ENCODE results near the gene FAU. TPM values are rescaled to one million over a fixed set of nuclear protein-coding genes. Genes with fewer than 3 reads are reported as not detected.

FAU gene
- total RNA-seq, 2 experiments from 2014 or later: 1,937 to 1,976 TPM

DNA sequence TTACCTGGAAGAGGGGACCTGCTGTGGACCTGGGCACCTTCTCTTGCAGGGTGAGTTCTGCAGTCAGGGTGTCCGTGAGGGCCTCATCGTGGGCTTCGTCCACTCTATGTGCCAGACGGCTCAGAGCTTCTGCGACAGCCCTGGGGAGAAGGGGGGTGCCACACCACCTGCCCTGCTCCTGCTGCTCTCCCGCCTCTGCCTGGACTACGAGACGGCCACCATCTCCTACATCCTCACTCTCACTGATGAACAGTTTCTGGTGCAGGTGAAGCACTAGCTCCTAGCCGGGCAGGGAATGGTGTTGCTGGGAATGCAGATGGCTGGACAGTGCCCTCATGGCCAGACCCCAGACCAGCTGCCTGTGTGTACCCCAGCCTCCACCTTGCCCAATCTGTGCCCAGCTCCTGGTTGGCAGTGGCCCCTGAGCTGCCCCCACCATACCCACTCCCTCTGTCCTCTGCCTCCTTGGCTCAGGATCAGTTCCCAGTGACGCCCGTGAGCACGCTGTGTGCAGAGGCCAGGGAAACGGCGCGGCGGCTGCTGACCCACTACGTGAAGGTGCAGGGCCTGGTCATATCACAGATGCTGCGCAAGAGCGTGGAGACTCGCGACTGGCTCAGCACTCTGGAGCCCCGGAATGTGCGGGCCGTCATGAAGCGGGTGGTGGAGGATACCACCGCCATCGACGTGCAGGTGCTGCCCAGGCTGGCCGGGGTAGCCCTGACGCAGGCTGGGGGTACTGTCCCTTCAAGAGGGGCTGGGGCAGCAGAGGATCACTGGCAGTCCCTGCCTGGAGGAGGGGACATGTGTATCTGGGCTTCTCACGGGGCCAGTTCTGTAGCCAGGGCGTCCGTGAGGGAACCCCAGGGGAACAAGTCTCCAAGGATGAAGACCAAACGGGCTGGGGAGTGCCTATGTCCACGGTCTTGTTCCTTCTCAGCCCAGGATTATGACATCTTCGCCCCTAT is 12.4 kb downstream of the FAU start:
- Mint-ChIP-seq H3K4me3 (peak overlapping the region; percentile 32), H3K27ac (peak overlapping the region; percentile 92), H3K27me3 (no peaks in the 10 kb centered on the region), H3K36me3 (ENCODE audit: low read depth) (peaks cover 48% of the 10 kb centered on the region), H3K9me3 (no peaks in the 10 kb centered on the region), H3K4me1 (ENCODE audit: low read depth) (peaks cover 36% of the 10 kb centered on the region)
- Histone ChIP-seq H3K36me3 (ENCODE audit: insufficient read depth, low read length) (peaks cover 41% of the 10 kb centered on the region), H3K4me1 (ENCODE audit: insufficient read depth, low read length) (peaks cover 40% of the 10 kb centered on the region), H3K27me3 (ENCODE audit: control insufficient read depth in 1 of 2, insufficient read depth in 2 of 2, low read length in 2 of 2) (no peaks in the 10 kb centered on the region), H3K27ac (ENCODE audit: low read depth in 1 of 2, low read length in 2 of 2) (peak overlapping the region; percentile 33 to 43), H3K4me3 (ENCODE audit: low read length) (no peak overlapping the region), H3K9me3 (ENCODE audit: control insufficient read depth in 1 of 2, insufficient read depth in 1 of 2, low read length in 2 of 2) (no peaks in the 10 kb centered on the region)
- no peak for ATAC-seq (ENCODE audit: poor library complexity)
- ChIA-PET CTCF (interaction anchor here (1.0 to 4.1 kb wide), 15 partner anchors 10 to 249 kb away, joined by 3 to 58 read pairs (median 5); partner anchors contain the start of genes ARL2, FAU, MRPL49 and VPS51), POLR2A (interaction anchor here (1.1 to 6.5 kb wide), 5 partner anchors 8 to 96 kb away, joined by 3 to 91 read pairs (median 50); partner anchors contain the start of genes ARL2, FAU, MRPL49 and SYVN1)
- TF ChIP-seq, protein P1, sequence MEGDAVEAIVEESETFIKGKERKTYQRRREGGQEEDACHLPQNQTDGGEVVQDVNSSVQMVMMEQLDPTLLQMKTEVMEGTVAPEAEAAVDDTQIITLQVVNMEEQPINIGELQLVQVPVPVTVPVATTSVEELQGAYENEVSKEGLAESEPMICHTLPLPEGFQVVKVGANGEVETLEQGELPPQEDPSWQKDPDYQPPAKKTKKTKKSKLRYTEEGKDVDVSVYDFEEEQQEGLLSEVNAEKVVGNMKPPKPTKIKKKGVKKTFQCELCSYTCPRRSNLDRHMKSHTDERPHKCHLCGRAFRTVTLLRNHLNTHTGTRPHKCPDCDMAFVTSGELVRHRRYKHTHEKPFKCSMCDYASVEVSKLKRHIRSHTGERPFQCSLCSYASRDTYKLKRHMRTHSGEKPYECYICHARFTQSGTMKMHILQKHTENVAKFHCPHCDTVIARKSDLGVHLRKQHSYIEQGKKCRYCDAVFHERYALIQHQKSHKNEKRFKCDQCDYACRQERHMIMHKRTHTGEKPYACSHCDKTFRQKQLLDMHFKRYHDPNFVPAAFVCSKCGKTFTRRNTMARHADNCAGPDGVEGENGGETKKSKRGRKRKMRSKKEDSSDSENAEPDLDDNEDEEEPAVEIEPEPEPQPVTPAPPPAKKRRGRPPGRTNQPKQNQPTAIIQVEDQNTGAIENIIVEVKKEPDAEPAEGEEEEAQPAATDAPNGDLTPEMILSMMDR (IDR thresholded peaks at IDR 0.05): no peak
- peak in 1 of 14 experiments; percentile 46 for DNase-seq
- intact Hi-C loops (cut with DNase I, micrococcal nuclease): loop anchor here (1.0 to 10.0 kb wide), 5 partner anchors 9 to 415 kb away; partner anchors contain the start of genes VPS51 (in 2 of the 2), CAPN1 (in 1 of the 2), MAP4K2 (in 1 of the 2) and SCYL1 (in 1 of the 2)

DNA sequence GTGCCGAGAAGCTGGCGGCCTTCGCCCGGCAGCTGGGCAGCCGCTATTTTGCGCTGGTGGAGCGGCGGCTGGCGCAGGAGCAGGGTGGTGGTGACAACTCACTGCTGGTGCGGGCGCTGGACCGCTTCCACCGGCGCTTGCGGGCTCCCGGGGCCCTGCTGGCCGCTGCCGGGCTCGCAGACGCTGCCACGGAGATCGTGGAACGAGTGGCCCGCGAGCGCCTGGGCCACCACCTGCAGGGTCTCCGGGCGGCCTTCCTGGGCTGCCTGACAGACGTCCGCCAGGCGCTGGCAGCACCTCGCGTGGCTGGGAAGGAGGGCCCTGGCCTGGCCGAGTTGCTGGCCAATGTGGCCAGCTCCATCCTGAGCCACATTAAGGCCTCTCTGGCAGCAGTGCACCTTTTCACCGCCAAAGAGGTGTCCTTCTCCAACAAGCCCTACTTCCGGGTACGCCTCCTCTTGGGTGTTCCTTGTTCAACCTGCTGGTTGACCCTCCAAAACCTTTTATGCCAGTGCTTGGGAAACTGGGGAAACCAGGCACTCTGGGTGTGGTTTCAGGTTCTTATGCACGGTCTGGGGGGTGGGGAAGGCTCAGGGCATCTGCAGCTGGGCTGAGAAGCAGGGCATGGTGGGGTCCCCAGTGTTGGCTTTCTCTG is 13.3 kb downstream of the FAU start:
- Mint-ChIP-seq H3K4me3 (no peak overlapping the region), H3K27ac (no peak overlapping the region), H3K4me1 (ENCODE audit: low read depth) (peaks cover 30% of the 10 kb centered on the region), H3K36me3 (ENCODE audit: low read depth) (peaks cover 54% of the 10 kb centered on the region), H3K9me3 (no peaks in the 10 kb centered on the region), H3K27me3 (no peaks in the 10 kb centered on the region)
- CTCF ChIA-PET: interaction anchor here (2.2 kb wide), 1 partner anchor 11 kb away, joined by 23 read pairs; the partner anchor contains the start of genes FAU, MRPL49 and ZNHIT2
- no peaks in the 10 kb centered on the region for H3K27me3 ChIP-seq (ENCODE audit: control insufficient read depth in 1 of 2, insufficient read depth in 2 of 2, low read length in 2 of 2)
- DNase-seq (peak in 1 of 14 experiments; percentile 36), ATAC-seq (ENCODE audit: poor library complexity) (no peak)
- H3K4me1 ChIP-seq (ENCODE audit: insufficient read depth, low read length): peaks cover 37% of the 10 kb centered on the region
- peaks cover 42% of the 10 kb centered on the region for H3K36me3 ChIP-seq (ENCODE audit: insufficient read depth, low read length)
- intact Hi-C loops (cut with DNase I, micrococcal nuclease): no loop called here
- no peak overlapping the region for H3K4me3 ChIP-seq (ENCODE audit: low read length)
- H3K27ac ChIP-seq (ENCODE audit: low read depth in 1 of 2, low read length in 2 of 2): no peak overlapping the region
- TF ChIP-seq, protein P1 (IDR thresholded peaks at IDR 0.05): no peak
- H3K9me3 ChIP-seq (ENCODE audit: control insufficient read depth in 1 of 2, insufficient read depth in 1 of 2, low read length in 2 of 2): no peaks in the 10 kb centered on the region
- POLR2A ChIA-PET: interaction anchor here (2.1 to 6.5 kb wide), 2 partner anchors 9 to 12 kb away, joined by 5 to 91 read pairs; partner anchors contain the start of genes VPS51 and ZNHIT2

DNA sequence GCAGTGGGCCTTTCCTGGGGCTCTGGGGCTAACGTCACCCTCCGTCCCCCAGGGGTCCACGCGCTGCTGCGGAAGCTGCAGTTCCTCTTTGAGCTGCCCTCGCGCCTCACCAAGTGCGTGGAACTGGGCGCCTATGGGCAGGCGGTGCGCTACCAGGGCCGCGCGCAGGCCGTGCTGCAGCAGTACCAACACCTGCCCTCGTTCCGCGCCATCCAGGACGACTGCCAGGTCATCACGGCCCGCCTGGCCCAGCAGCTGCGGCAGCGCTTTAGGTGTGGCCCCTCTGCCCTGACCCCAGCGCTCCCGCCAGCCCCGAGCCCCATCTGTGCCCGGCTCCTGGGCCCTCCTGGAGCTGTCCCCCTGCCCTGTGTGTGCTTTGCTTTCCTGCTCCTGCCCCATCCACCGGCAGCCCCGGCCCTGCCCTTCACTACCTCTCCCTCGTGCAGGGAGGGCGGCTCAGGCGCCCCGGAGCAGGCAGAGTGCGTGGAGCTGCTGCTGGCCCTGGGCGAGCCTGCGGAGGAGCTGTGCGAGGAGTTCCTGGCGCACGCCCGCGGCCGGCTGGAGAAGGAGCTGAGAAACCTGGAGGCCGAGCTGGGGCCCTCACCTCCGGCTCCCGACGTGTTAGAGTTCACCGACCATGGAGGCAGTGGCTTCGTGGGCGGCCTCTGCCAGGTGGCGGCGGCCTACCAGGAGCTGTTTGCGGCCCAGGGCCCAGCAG is 14.0 kb downstream of the FAU start:
- no peaks in the 10 kb centered on the region for H3K9me3 Mint-ChIP-seq
- Histone ChIP-seq H3K27me3 (ENCODE audit: control insufficient read depth in 1 of 2, insufficient read depth in 2 of 2, low read length in 2 of 2) (no peaks in the 10 kb centered on the region), H3K4me3 (ENCODE audit: low read length) (no peak overlapping the region), H3K36me3 (ENCODE audit: insufficient read depth, low read length) (peaks cover 45% of the 10 kb centered on the region), H3K27ac (ENCODE audit: low read depth in 1 of 2, low read length in 2 of 2) (no peak overlapping the region), H3K9me3 (ENCODE audit: control insufficient read depth in 1 of 2, insufficient read depth in 1 of 2, low read length in 2 of 2) (no peaks in the 10 kb centered on the region), H3K4me1 (ENCODE audit: insufficient read depth, low read length) (peaks cover 30% of the 10 kb centered on the region)
- peaks cover 23% of the 10 kb centered on the region for H3K4me1 Mint-ChIP-seq (ENCODE audit: low read depth)
- DNase-seq (peak in 1 of 14 experiments; percentile 31), ATAC-seq (ENCODE audit: poor library complexity) (no peak)
- intact Hi-C loops (cut with DNase I, micrococcal nuclease): no loop called here
- H3K27ac Mint-ChIP-seq: no peak overlapping the region
- ChIA-PET POLR2A (interaction anchor here (2.1 to 6.5 kb wide), 2 partner anchors 10 to 11 kb away, joined by 5 to 91 read pairs; partner anchors contain the start of genes VPS51 and ZNHIT2), CTCF (no interaction called here)
- peaks cover 57% of the 10 kb centered on the region for H3K36me3 Mint-ChIP-seq (ENCODE audit: low read depth)
- TF ChIP-seq, protein P1 (IDR thresholded peaks at IDR 0.05): no peak
- no peak overlapping the region for H3K4me3 Mint-ChIP-seq
- H3K27me3 Mint-ChIP-seq: no peaks in the 10 kb centered on the region

Measured in CD4-positive, alpha-beta T cell (primary cell).